ENCODE data around the gene VENTX.

Gene VENTX

DNA sequence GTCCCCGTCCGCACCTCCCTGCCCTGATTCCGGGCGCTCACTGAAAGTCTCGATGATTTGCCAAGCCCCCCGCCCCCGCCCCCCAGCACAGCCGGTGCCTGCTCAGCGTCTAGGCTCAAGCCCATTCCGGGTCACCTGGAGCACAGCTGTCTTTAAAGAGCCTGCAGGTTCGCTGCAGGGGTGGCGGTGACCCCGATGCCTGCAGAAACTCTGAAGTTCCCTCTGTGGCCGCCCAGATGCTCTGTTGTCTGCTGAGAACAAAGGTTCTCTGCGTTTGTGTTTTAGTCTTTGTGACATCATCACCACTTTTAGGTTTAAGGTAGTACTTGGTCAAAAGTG, 780 bp downstream of the VENTX start:
- FAIRE-seq = no peak

DNA sequence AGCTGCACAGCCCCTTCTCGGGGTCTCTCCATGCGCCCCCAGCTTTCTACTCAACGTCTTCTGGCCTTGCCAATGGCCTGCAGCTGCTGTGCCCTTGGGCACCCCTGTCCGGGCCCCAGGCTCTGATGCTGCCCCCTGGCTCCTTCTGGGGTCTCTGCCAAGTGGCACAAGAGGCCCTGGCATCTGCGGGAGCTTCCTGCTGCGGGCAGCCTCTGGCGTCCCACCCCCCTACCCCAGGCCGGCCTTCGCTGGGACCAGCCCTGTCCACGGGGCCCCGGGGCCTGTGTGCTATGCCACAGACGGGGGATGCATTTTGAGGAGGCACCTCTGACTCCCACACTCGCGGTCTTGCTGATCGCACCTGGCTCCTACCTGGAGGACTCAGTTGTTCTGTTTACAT, 2.3 kb downstream of the VENTX start:
- no peak for FAIRE-seq

DNA sequence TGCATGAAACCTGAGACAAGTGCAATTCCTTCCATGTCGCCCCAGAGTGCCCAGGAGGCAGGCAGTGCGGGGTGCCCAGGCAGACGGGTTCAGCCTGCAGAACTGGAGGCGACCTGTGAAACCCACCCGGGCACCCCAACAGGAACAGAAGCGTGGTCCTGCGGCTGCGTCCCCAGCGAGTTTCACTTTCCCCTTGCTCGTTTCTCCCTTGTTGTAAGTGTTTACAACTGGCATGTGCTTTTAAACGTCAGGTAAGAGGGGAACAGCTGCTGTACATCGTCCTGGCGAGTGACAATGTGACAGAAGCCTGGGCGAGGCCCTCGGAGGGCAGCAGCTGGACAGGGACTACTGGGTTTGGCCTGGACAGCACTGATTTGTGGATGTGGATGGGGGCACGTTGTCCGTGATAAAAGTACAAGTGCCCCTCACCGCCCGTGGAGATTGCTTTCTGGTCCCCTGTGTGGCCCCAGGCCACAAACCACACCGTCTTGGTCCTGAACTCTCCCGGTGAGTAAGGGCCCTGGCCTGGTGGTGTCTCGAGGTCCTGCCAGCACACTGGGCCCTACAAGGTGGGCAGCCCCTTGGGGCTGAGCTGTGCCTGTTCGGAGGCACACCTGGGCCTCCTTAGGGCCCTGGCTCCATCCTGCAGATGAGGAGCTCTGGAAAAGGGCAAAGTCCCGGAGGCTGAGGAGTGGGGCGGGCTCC, 4.0 kb downstream of the VENTX start:
- no peak for FAIRE-seq

DNA sequence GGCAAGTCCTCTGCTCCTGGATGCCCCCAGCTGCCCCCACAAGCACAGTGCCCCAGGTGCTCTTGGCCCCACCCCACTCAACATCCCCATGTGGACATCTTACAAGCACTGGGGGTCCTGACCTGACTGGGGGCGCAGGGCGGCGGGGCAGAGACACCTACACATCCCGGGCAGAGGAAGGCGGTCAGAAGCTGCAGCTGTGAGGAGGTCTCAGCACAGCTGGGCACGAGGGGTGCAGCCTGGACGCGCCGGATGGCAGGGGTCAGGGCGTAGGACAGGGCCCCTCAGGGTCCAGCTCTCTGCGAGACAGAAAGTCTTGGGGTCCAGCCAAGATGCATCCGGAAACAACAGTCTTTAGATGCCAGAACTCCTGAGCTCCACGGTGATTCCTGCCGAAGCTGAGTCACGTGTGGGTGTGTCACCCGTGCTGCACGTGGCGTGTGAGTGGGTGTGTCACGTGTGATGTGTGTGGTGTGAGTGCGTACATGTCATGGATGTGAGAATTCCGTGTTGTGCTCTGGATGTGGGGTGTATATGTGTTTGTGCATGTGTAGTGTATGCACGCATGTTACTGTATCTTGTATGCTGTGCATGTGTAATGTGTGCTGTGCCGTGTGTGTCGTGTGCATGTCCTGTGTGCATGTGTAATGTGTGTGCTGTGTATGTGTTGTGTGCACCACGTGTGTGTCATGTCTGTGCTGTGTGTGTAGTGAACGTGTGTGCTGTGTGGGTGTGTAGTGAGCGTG, 5.1 kb downstream of the VENTX start:
- no peak for FAIRE-seq

DNA sequence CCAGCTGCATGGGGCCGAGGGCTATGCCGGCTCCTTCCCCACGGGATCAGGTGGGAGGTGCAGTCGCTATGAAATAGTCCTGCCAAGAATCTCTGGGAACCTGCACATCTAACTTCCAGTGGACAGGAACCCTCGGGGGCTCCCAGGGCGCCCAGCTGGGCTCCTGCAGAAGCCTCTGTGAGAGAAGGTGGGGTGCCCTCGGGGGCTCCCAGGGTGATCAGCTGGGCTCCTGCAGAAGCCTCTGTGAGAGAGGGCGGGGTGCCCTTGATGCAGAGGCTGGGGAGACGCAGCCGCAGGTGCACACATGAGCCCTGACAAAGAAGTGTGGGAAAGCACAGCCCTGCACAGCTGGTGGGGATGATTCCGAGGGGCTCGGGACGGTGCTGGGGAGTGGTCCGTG, 5.9 kb downstream of the VENTX start:
- FAIRE-seq = no peak

DNA sequence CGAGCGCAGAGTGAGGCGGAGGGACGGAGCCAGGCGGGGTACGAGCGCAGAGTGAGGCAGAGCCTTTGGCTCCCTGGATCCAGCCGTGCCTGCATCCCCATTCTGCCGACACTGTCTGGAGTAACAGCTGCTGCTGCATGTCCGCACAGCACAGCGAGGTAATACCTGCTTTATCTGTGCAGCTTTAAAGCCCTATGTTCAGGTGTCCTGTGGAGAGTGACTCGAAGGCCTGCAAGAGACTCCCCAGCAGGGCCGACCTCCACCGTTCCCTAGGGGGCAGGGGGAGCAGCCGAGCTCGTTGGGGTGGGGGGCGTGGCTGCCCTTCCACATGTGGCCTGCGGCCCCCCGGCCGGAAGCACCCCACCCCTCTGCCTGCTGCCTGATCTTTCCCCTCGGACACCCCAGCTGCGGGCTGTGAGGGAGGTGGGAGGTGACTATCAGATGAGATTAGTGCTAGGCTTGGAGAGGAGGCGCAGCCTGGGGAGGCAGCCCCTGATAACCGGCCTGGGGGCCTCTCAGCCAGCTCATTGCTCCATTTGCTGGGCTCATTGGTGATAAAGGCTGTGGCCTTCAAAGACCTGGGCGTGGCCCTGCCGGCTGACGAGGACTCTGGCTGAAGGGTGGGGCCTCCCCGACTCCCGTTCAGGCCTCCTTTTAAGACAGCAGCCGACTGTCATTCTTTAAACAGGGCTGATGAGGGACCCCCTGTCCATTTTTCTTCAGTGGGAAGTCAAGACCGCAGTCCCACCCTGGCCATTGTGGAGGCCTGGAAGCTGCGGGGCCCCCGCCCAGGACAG, 8.0 kb downstream of the VENTX start:
- FAIRE-seq = no peak

DNA sequence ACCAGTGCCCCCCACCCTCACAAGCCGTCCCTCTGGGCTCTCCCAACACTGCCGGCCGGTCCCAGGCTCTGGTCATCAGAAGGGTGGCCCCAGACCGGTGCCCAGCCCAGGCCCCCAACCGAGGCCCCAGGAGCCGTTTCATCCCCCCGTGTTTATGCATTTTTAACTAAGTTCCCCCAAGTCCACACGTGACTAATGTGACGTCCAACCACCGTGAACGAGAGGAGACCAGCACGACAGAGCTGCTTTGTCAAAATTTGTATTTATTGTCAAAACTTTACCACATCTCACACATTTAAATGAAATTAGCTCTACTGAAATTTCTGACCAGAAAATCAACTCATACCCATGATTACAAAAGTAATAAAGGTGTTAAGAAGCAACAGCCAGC, 8.6 kb downstream of the VENTX start:
- no peak for FAIRE-seq

DNA sequence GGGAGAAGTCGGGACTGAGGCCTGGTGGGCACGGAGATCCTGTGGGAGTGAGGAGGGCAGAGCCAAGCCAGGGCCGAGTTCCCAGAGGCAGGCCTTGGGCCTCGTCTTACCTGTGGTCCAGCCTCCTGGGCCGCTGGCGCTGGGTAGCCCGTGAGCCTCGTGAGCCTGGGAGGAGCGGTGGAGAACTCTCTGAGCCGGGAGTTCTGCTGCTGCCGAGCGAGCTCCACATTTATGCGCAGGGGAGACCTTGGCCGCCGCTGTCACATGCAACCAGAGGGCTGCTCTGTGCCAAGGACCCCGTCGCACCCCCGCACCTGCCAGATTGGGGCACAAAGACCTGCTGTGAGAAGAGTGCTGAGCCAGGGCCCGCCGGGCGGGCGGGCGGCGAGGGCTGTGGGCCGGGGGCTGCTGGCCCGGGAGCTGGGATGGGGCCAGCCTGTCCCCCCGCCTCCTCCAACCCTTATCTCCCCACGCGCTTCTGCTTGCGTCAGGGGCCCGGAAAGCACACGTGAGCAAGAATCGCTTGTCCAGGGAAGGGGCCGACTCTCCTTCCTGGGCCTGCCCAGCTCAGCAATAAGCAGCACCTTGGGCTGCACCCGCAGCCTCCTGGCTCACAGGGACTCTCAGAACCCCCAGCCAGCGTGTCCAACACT, 10.2 kb downstream of the VENTX start:
- FAIRE-seq = no peak

DNA sequence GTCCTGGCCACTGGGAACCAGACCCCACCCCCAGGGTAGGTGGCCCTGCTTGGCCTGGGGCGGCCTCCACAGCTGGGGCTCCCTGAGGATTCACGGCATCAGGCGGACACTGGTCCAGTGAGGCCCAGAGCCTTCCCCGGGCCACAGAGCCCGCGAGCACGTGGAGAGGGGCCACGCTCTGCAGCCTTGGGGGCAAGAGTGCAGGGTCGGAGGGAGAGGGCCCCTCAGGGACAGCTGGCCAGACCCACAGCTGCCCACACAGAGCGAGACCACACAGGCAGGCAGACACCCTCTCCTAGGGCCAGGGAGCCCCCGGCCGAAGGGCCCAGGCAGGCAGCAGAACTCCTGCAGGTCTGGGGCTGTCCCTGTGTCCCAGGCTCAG, 10.7 kb downstream of the VENTX start:
- no peak for FAIRE-seq

DNA sequence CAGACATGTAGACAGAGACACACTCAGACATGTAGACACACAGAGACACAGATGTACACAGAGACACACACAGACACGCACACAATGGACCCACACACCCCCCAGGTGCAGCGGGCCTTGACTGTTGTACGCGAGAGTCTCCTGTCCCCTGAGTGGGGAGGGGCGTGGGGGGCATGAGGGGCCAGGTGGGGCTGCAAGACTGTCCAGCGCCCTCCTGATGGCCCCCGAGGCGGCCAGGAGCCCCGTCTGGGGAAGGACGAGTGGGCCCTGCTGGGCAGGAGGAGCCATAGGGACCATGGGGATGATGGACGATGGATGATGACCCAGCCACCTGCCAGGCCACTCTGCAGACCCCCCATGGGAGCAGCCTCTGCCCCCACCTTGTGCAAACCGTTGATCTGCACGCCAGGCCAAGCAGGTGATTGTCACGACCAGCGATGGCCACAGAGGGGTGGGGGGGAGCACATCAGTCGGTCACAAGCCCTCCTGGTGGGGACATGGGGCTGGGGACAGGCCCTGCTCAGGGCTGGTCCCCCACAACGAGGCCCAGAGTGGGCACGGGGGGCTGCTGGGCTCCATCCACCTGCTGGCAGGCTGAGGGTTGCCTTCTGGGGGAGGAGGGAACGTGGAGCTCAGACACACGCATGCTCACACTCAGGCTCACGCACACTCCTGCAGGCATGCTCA, 11.6 kb downstream of the VENTX start:
- FAIRE-seq = no peak

DNA sequence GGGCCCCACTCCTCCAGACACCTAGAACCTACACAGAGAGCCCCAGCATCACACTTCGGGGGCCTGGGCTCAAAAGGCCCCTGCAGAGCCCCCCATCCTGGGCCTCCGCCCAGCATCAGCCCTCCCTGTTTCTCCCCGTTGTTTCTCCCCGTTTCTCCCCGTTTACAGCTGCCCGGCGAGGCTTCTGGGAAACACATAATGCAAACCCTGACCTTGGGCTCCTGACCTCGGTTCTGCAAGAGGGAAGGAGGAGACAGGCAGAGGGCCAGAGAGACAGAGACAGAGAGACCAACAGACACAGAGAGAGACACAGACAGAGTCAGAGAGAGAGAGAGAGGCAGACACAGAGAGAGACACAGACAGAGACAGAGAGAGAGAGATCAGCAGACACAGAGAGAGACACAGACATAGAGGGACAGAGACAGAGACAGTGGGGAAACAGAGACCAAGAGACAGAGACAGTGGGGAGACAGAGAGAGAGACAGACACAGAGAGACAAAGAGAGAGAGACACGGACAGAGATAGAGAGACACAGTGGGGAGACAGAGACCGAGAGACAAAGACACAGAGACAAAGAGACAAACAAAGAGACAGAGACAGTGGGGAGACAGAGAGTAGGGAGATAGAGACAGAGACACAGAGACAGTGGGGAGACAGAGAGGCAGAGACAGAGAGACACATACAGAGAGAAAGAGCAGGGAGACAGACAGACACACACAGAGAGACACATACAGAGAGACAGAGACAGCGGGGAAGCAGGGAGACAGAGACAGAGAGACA, 12.5 kb downstream of the VENTX start:
- no peak for FAIRE-seq

DNA sequence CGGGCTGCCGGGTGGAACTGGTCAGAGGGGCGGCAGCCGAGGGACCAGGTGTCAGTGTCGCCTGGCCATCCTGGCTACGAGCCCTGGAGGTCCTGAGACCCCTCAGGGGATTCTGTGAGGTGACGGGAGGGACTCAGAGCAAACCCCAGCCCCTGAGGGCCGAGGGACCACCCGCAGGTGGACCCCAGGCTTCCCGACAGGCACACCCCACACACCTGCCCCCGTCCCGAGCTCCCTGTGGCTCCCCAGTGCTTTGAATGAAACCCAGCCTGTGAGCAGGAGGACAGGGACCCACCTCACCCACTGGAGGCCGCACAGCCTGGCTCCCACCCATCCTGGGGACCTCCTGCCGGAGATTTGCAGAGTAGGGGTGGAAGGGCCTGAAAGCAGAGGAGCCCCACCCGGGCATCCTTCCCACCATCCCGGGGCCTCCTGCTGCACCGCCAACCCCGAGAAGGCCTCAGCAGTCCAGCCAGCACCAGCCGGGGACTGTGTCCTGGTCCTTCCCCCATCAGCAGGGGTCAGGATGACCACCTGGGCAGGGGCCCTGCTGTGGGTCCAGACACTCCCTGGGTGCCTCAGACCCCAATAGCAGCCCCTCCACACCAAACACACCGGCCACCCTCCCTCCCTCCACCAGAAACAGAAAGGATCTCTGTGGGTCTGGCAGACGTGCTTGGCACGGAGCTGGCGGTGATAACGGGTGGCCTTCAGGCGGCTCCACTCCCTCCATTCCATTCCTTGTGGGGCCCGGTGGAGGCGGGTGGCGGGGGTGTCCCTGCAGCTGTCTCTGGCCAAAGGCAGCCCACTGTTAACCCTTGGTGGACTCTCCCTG, 13.9 kb downstream of the VENTX start:
- FAIRE-seq = no peak

DNA sequence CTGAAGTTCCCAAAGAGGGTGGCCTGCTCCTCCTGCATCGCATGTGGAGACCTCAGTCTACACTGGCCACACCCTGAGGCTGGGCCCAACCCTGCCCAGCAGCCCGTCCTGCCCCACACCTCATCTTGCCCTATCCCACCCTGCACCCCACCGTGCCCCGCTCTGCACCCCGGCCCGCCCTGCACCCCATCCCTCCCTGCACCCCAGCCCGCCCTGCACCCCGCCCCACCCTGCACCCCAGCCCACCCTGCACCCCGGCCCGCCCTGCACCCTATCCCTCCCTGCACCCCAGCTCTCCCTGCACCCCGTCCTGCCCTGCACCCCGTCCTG, 14.5 kb downstream of the VENTX start:
- no peak for FAIRE-seq

DNA sequence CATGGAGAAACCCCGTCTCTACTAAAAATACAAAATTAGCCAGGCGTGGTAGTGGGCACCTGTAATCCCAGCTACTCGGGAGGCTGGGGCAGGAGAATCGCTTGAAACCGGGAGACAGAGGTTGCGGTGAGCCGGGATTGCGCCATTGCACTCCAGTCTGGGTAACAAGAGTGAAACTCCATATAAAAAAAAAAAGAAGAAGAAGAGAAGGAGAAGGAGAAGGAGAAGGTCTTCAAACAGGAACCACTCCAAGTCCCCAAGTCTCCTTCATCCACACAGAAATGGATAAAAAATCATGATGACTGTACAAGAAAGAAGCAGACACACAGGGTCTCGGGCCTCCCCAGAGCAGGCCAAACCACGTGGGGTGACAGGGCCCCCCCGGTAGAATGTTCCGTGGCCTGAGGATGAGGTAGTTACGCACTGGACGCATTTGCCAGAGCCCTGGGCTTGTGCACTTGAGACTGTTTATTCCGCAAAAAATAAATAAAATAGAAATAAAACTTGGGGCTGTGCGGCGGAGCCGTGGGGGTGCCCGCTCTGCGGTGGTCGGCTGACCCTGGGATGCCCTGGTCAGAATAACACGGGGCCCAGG, 15.8 kb downstream of the VENTX start:
- no peak for FAIRE-seq

DNA sequence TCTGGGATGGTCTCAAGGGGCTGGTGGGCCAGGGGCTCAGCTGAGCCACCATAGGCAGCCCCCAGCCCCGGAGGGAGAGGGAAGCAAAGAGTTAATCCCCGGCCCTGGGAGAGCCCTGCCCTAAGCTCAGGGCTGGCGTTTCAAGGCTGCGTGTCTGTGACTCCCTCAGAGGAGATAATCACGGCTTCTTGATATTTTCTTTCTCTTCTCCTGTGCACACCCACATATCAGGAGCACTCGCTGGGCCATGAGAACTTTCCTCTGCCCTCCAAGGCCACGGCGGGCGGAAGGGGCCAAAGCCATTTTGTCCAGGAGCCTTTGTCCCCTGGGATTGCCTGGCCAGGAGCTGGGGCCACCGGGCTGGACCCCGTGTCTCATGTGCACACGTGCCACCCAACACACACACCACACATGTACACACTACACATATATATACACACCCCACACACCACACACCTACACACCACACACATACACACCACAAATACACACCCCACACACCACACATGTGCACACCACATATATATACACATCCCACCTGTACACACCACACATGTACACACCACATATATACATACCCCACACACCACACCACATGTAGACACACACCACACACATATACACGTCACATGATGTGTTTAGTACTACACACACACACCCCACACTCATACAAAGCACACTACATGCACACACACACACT, 16.9 kb downstream of the VENTX start:
- no peak for FAIRE-seq

DNA sequence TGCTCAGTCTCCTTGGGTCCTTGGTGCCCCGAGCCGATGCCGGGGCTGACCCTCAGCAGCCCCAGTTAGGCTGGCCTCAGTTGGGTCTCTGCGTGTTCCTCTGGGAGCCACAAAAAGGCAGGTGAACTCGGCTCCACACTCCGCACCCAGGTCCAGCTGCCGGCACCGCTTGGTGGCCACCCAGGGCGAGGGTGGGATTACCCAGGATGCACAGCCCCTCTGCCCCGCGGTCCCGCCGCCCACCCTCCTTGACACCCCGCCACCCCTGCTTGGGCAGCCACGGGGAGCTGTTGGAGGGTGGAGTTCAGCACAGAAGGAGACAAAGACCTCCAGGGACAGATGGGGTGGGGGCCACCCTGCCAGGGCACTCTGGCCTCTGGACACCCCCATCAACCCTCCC, 17.7 kb downstream of the VENTX start:
- no peak for FAIRE-seq

DNA sequence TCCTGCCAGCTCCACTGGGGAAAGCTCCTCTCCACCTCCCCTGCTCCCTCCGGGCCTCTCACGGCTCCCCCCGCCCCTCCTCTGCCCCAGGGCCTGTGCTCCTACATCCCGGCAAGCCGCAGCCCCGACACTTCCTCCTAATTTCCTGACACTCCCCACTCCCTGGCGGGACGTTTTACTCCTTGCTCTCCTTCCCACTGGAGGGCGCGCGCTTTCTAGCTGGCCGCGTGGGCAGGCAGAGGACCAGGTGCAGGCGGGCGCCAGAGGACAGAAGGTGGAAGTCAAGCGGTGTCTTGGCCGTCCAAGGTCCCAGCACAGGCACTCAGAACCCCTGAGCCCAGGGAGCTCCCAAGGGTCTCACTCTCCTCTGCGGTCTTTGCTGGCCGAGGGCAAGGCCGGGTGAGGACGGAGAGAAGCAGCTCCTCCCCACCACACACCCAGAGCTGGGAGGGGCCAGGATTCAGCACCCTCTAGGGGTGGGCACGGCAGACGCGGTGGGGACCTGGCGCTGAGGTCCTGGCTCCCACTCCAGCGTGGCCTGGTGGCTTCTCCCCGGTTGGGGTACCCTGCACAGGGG, 19.9 kb downstream of the VENTX start:
- FAIRE-seq = no peak

DNA sequence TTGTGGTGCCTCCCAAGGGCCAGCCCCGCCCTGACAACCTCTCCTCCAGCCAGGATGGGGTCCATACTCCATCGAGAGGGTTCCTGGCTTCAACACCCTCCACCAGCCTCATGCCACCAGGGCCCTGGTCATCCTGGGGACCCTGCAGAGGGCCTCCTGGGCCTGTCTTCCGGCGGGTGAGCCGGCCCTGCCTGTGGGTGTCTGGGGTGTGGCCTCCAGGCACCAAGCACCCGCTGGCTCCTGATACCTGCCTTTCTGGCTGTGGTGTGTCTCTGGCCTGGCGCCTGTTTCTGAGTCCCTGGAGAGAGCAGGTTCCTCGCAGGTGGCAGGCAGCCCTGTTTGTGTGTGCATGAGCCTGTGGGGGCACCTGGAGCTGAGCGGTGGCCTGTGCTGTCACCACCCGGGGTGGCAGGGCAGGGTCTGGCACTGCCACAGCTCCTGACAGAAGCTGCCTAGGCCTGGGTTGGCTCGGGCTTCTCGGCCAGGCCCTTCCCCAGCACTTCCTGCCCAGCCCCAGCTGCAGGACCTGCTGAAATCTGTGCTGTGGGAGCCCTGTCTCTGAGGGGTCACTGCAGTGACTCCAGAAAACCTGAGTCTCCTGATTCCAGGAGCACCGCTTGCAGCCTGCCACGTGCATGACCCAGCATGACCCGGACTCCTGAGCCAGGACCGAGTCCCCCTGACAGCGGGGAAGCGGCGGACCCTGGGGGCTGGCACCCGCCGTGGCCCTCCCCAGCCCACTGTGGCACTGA, 20.6 kb downstream of the VENTX start:
- FAIRE-seq = no peak
